ENCODE results near the gene C12orf57.

DNA sequence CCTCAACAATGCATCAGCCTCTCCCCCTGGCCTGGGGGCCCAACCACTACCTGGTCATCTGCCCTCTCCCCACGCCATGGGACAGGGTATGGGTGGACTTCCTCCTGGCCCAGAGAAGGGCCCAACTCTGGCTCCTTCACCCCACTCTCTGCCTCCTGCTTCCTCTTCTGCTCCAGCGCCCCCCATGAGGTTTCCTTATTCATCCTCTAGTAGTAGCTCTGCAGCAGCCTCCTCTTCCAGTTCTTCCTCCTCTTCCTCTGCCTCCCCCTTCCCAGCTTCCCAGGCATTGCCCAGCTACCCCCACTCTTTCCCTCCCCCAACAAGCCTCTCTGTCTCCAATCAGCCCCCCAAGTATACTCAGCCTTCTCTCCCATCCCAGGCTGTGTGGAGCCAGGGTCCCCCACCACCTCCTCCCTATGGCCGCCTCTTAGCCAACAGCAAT lies 7.6 kb upstream of the C12orf57 start:
- TF ChIP-seq, protein P1, sequence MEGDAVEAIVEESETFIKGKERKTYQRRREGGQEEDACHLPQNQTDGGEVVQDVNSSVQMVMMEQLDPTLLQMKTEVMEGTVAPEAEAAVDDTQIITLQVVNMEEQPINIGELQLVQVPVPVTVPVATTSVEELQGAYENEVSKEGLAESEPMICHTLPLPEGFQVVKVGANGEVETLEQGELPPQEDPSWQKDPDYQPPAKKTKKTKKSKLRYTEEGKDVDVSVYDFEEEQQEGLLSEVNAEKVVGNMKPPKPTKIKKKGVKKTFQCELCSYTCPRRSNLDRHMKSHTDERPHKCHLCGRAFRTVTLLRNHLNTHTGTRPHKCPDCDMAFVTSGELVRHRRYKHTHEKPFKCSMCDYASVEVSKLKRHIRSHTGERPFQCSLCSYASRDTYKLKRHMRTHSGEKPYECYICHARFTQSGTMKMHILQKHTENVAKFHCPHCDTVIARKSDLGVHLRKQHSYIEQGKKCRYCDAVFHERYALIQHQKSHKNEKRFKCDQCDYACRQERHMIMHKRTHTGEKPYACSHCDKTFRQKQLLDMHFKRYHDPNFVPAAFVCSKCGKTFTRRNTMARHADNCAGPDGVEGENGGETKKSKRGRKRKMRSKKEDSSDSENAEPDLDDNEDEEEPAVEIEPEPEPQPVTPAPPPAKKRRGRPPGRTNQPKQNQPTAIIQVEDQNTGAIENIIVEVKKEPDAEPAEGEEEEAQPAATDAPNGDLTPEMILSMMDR (IDR thresholded peaks at IDR 0.05) = no peak
- TF ChIP-seq ZFX (IDR thresholded peaks at IDR 0.05; ENCODE audit: borderline replicate concordance) = no peak
